ENCODE results near the gene HSF4. TPM values are rescaled to one million over a fixed set of nuclear protein-coding genes. Genes with fewer than 3 reads are reported as not detected.

The HSF4 gene
- total RNA-seq, 1 donor, result 5.8 TPM

- Histone ChIP-seq H3K36me3 (ENCODE audit: insufficient read depth, low read length) (peaks cover 5% of the 10 kb centered on the region), H3K27ac (ENCODE audit: low read depth, low read length) (no peak overlapping the region), H2AFZ (ENCODE audit: low read length) (no peak overlapping the region), H4K20me1 (ENCODE audit: insufficient read depth, low read length) (peaks cover 18% of the 10 kb centered on the region), H3K4me2 (ENCODE audit: insufficient read depth, low read length) (no peak overlapping the region), H3K4me1 (ENCODE audit: insufficient read depth, low read length) (peaks cover 48% of the 10 kb centered on the region), H3K4me3 (ENCODE audit: insufficient read depth, low read length) (no peak overlapping the region), H3K9me3 (ENCODE audit: low read depth, low read length) (no peaks in the 10 kb centered on the region), H3K27me3 (ENCODE audit: insufficient read depth, low read length) (no peaks in the 10 kb centered on the region), H3K79me2 (ENCODE audit: insufficient read depth, low read length) (peaks cover 18% of the 10 kb centered on the region)
- TF ChIP-seq, protein P1, sequence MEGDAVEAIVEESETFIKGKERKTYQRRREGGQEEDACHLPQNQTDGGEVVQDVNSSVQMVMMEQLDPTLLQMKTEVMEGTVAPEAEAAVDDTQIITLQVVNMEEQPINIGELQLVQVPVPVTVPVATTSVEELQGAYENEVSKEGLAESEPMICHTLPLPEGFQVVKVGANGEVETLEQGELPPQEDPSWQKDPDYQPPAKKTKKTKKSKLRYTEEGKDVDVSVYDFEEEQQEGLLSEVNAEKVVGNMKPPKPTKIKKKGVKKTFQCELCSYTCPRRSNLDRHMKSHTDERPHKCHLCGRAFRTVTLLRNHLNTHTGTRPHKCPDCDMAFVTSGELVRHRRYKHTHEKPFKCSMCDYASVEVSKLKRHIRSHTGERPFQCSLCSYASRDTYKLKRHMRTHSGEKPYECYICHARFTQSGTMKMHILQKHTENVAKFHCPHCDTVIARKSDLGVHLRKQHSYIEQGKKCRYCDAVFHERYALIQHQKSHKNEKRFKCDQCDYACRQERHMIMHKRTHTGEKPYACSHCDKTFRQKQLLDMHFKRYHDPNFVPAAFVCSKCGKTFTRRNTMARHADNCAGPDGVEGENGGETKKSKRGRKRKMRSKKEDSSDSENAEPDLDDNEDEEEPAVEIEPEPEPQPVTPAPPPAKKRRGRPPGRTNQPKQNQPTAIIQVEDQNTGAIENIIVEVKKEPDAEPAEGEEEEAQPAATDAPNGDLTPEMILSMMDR (IDR thresholded peaks at IDR 0.05; ENCODE audit: extremely low read depth, low read depth, low read length), result no peak
- no peak for DNase-seq (ENCODE audit: insufficient read length, low spot score, missing footprints)
Observed at GRCh38 chr16:67188798-67189197, 24.3 kb downstream of the HSF4 start.

DNA sequence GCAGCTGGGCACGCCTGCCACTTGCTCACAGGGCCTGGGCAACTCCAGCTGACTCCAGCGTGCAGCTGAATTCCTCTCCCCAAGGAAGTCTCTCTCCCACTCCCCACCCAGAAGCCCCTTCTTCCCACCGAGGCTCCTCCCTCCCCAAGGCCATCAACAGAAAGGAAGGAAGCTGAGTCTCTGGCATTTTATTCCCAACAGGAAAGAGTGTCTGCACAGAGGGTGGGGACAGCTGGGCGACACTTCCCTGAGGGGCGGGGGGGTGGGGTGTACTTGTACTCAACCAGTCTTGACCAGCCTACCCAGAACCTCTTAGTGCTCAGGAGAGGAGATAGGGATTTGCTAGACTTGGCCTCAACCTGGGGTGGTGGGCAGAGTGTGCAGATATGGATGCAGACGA is 25.5 kb downstream of the HSF4 start, which contains the start of gene EXOC3L1:
EXOC3L1 (minus strand) TSS at position 96 of the 400 bp plus-strand sequence. CDS start 460 bp downstream, outside the sequence.
- no peak within 1 kb of the TSS for H2AFZ ChIP-seq (ENCODE audit: low read length)
- peaks cover 17% of the 10 kb centered on the region for H3K36me3 ChIP-seq (ENCODE audit: insufficient read depth, low read length)
- H3K27me3 ChIP-seq (ENCODE audit: insufficient read depth, low read length), result no peaks in the 10 kb centered on the region
- no peak within 1 kb of the TSS for H3K27ac ChIP-seq (ENCODE audit: low read depth, low read length)
- H4K20me1 ChIP-seq (ENCODE audit: insufficient read depth, low read length), result peaks cover 26% of the 10 kb centered on the region
- H3K9me3 ChIP-seq (ENCODE audit: low read depth, low read length), result no peaks in the 10 kb centered on the region
- TF ChIP-seq, protein P1 (IDR thresholded peaks at IDR 0.05; ENCODE audit: extremely low read depth, low read depth, low read length), result no peak
- H3K4me3 ChIP-seq (ENCODE audit: insufficient read depth, low read length), result no peak within 1 kb of the TSS
- peaks cover 45% of the 10 kb centered on the region for H3K4me1 ChIP-seq (ENCODE audit: insufficient read depth, low read length)
- peaks cover 30% of the 10 kb centered on the region for H3K79me2 ChIP-seq (ENCODE audit: insufficient read depth, low read length)
- DNase-seq (ENCODE audit: insufficient read length, low spot score, missing footprints), result no peak
- no peak within 1 kb of the TSS for H3K4me2 ChIP-seq (ENCODE audit: insufficient read depth, low read length)

DNA sequence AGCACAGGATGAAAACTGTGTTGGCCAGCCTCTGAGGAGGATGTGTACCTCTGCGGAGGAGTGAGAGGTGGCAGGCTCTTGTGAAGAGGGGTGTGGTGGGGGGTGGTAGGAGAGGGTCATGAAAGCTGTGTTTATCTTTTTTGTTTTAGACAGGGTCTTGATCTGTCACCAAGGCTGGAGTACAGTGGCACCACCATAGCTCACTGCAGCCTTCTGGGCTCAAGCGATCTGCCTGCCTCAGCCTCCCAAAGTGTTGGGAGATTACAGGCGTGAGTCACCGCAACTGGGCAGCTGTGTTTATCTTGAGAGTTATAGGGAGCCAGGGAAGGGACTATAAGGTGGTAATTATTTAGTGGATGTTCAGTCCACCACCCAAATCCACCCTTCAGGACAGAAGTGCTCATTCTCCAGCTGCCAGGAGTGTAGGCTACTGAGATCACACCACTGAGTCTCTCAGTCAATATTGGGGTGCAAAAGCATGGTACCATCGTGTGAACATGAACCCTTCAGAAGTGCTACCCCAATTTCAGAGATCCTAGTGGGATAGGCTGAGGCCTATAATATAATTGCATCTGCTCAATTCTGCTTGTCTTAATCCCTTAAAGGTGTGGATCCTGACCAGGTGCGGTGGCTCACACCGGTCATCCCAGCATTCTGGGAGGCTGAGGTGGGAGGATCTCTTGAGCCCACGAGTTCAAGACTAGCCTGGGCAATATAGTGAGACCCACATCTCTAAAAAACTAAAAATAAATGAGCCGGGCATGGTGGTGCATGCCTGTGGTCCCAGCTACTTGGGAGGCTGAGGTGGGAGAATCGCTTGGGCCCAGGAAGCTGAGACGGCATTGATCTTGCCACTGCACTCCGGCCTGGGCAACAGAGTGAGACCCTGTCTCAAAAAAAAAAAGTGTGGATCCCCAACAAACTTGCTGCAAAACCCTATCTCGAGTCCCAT is 26.2 kb downstream of the HSF4 start:
- Histone ChIP-seq H3K36me3 (ENCODE audit: insufficient read depth, low read length) (peaks cover 24% of the 10 kb centered on the region), H2AFZ (ENCODE audit: low read length) (no peak overlapping the region), H3K79me2 (ENCODE audit: insufficient read depth, low read length) (peaks cover 37% of the 10 kb centered on the region), H3K27me3 (ENCODE audit: insufficient read depth, low read length) (no peaks in the 10 kb centered on the region), H3K4me1 (ENCODE audit: insufficient read depth, low read length) (peaks cover 43% of the 10 kb centered on the region), H3K4me2 (ENCODE audit: insufficient read depth, low read length) (no peak overlapping the region), H4K20me1 (ENCODE audit: insufficient read depth, low read length) (peaks cover 29% of the 10 kb centered on the region), H3K27ac (ENCODE audit: low read depth, low read length) (no peak overlapping the region), H3K4me3 (ENCODE audit: insufficient read depth, low read length) (no peak overlapping the region), H3K9me3 (ENCODE audit: low read depth, low read length) (no peaks in the 10 kb centered on the region)
- DNase-seq (ENCODE audit: insufficient read length, low spot score, missing footprints), result no peak
- TF ChIP-seq, protein P1 (IDR thresholded peaks at IDR 0.05; ENCODE audit: extremely low read depth, low read depth, low read length), result no peak

GRCh38 chr16:67191411-67191994 is 27.0 kb downstream of the HSF4 start:
- H3K9me3 ChIP-seq (ENCODE audit: low read depth, low read length), result no peaks in the 10 kb centered on the region
- no peak for DNase-seq (ENCODE audit: insufficient read length, low spot score, missing footprints)

More at GRCh38 chr16:67191411-67191994, 27.0 kb downstream of the HSF4 start:
- H3K27me3 ChIP-seq (ENCODE audit: insufficient read depth, low read length), result no peaks in the 10 kb centered on the region
- H3K4me3 ChIP-seq (ENCODE audit: insufficient read depth, low read length), result peak overlapping the region; percentile 88
- peaks cover 36% of the 10 kb centered on the region for H3K4me1 ChIP-seq (ENCODE audit: insufficient read depth, low read length)
- TF ChIP-seq, protein P1 (IDR thresholded peaks at IDR 0.05; ENCODE audit: extremely low read depth, low read depth, low read length), result no peak
- peak overlapping the region; percentile 65 for H3K4me2 ChIP-seq (ENCODE audit: insufficient read depth, low read length)
- H4K20me1 ChIP-seq (ENCODE audit: insufficient read depth, low read length), result peaks cover 30% of the 10 kb centered on the region
- H3K36me3 ChIP-seq (ENCODE audit: insufficient read depth, low read length), result peaks cover 32% of the 10 kb centered on the region
- H3K27ac ChIP-seq (ENCODE audit: low read depth, low read length), result no peak overlapping the region
- H3K79me2 ChIP-seq (ENCODE audit: insufficient read depth, low read length), result peaks cover 39% of the 10 kb centered on the region
- H2AFZ ChIP-seq (ENCODE audit: low read length), result peak overlapping the region; percentile 7

Measured in osteoblast (primary cell).